Measurements from ENCODE around the gene PPFIA4.

The PPFIA4 gene

GRCh38 chr1:203077956-203078355, 51.7 kb downstream of the PPFIA4 start:
- no peak for TF ChIP-seq CTCF (IDR thresholded peaks at IDR 0.05; ENCODE audit: borderline replicate concordance, control extremely low read depth, extremely low read depth, insufficient read depth, missing control alignments)
- no peak for DNase-seq (ENCODE audit: low spot score)
- in situ Hi-C loops (cut with MboI; ENCODE audit: low sequenced_read_pairs, unreplicated experiment): no loop called here

- DNase-seq (ENCODE audit: low spot score): no peak
- in situ Hi-C loops (cut with MboI; ENCODE audit: low sequenced_read_pairs, unreplicated experiment): no loop called here
- TF ChIP-seq CTCF (IDR thresholded peaks at IDR 0.05; ENCODE audit: borderline replicate concordance, control extremely low read depth, extremely low read depth, insufficient read depth, missing control alignments): no peak
Measured at GRCh38 chr1:203078478-203078877, 52.2 kb downstream of the PPFIA4 start.

GRCh38 chr1:203080456-203080855, 54.2 kb downstream of the PPFIA4 start:
- TF ChIP-seq CTCF (IDR thresholded peaks at IDR 0.05; ENCODE audit: borderline replicate concordance, control extremely low read depth, extremely low read depth, insufficient read depth, missing control alignments): no peak
- in situ Hi-C loops (cut with MboI; ENCODE audit: low sequenced_read_pairs, unreplicated experiment): no loop called here
- DNase-seq (ENCODE audit: low spot score): no peak

GRCh38 chr1:203081465-203082230, 55.4 kb downstream of the PPFIA4 start:
- no peak for TF ChIP-seq CTCF (IDR thresholded peaks at IDR 0.05; ENCODE audit: borderline replicate concordance, control extremely low read depth, extremely low read depth, insufficient read depth, missing control alignments)
- in situ Hi-C loops (cut with MboI; ENCODE audit: low sequenced_read_pairs, unreplicated experiment): no loop called here
- DNase-seq (ENCODE audit: low spot score): no peak

GRCh38 chr1:203082231-203082505, 55.9 kb downstream of the PPFIA4 start:
- in situ Hi-C loops (cut with MboI; ENCODE audit: low sequenced_read_pairs, unreplicated experiment): no loop called here
- TF ChIP-seq CTCF (IDR thresholded peaks at IDR 0.05; ENCODE audit: borderline replicate concordance, control extremely low read depth, extremely low read depth, insufficient read depth, missing control alignments): no peak
- DNase-seq (ENCODE audit: low spot score): no peak

GRCh38 chr1:203082571-203083462, 56.5 kb downstream of the PPFIA4 start:
- no peak for TF ChIP-seq CTCF (IDR thresholded peaks at IDR 0.05; ENCODE audit: borderline replicate concordance, control extremely low read depth, extremely low read depth, insufficient read depth, missing control alignments)
- DNase-seq (ENCODE audit: low spot score): no peak
- in situ Hi-C loops (cut with MboI; ENCODE audit: low sequenced_read_pairs, unreplicated experiment): no loop called here

Measured in GM13976 (cell line).